Neural cell (in vitro differentiated cells): ENCODE measurements around the gene UBE3D.

Experiments used
- EP300 ChIP-seq: fragments of 450-650 bp; conservative IDR thresholded peaks from 2 replicates; pipeline ENCODE4 v1.6.1; 2014; ENCODE audit warnings: antibody characterized with exemption, mild to moderate bottlenecking, moderate library complexity; ENCODE audit not compliant: poor library complexity, severe bottlenecking
- EZH2 ChIP-seq: fragments of 200-600, 300-800 bp; shearing (Covaris generic), sonication (generic); IDR thresholded peaks from 2 replicates; pipeline ENCODE4 v1.6.1; 2014; ENCODE audit warnings: antibody characterized with exemption, low read length, borderline replicate concordance, mild to moderate bottlenecking; ENCODE audit not compliant: insufficient read depth, poor library complexity, severe bottlenecking
- MXI1 ChIP-seq: fragments of 450-650 bp; conservative IDR thresholded peaks from 2 replicates; pipeline ENCODE4 v1.6.1; 2014; ENCODE audit warnings: antibody characterized with exemption, mild to moderate bottlenecking; ENCODE audit not compliant: poor library complexity, severe bottlenecking
- POLR2AphosphoS5 ChIP-seq: IDR thresholded peaks from 2 replicates; pipeline ENCODE4 v1.6.1; 2012
- RAD21 ChIP-seq: fragments of 450-650 bp; conservative IDR thresholded peaks from 2 replicates; pipeline ENCODE4 v1.6.1; 2014; ENCODE audit warnings: antibody characterized with exemption, mild to moderate bottlenecking, moderate library complexity
- TAF1 ChIP-seq: IDR thresholded peaks from 2 replicates; pipeline ENCODE4 v1.6.1; 2012; ENCODE audit warnings: low read depth
- TF ChIP-seq, protein P1 (sequence below): fragments of 450-650 bp; IDR thresholded peaks from 2 replicates; pipeline ENCODE4 v1.5.1; 2014; ENCODE audit warnings: antibody characterized with exemption, mild to moderate bottlenecking, moderate library complexity; ENCODE audit not compliant: poor library complexity, severe bottlenecking

DNA sequence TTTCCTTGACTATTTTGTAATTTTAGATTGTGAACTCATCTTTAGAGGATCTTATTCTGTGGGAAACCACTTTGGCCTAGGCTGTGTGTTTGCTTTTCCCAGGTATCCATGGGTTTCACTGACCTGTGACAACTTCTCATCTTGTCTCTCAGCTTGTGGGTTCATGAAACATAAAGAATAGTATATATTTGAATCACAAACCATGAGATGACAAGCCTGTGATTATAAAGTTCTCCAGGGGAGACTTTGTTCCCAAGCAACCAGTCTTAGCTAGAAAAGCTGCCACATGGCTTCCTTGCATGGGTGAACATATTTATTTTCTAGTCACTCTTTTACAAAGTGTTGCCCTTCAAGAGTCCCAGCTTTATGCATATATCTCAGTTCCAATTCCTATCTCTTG is 201.9 kb downstream of the UBE3D start:
- TF ChIP-seq EP300 (no peak), RAD21 (no peak), MXI1 (no peak), POLR2AphosphoS5 (no peak), EZH2 (no peak), TAF1 (no peak)
- TF ChIP-seq, protein P1, sequence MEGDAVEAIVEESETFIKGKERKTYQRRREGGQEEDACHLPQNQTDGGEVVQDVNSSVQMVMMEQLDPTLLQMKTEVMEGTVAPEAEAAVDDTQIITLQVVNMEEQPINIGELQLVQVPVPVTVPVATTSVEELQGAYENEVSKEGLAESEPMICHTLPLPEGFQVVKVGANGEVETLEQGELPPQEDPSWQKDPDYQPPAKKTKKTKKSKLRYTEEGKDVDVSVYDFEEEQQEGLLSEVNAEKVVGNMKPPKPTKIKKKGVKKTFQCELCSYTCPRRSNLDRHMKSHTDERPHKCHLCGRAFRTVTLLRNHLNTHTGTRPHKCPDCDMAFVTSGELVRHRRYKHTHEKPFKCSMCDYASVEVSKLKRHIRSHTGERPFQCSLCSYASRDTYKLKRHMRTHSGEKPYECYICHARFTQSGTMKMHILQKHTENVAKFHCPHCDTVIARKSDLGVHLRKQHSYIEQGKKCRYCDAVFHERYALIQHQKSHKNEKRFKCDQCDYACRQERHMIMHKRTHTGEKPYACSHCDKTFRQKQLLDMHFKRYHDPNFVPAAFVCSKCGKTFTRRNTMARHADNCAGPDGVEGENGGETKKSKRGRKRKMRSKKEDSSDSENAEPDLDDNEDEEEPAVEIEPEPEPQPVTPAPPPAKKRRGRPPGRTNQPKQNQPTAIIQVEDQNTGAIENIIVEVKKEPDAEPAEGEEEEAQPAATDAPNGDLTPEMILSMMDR, result no peak
